ENCODE results near the gene ATP13A3.
A peak's percentile ranks its signal among the peaks of the same experiment; 100 is the strongest.

ATP13A3 gene

GRCh38 chr3:194357681-194358080 lies 129.1 kb downstream of the ATP13A3 start:
- peak; percentile 43; the same call in 1 of the 3 replicates for ATAC-seq
- no peak for TF ChIP-seq ZNF565 (CRISPR knock-in tag; conservative IDR thresholded peaks at IDR 0.05; ENCODE audit: low read depth)
- TF ChIP-seq ISL1 (CRISPR knock-in tag; IDR thresholded peaks at IDR 0.05) = no peak
- TF ChIP-seq ZFP3 (CRISPR knock-in tag; IDR thresholded peaks at IDR 0.05) = no peak
- TF ChIP-seq ZC3H10 (CRISPR knock-in tag; IDR thresholded peaks at IDR 0.05) = no peak
- no peak for TF ChIP-seq ZFP30 (CRISPR knock-in tag; IDR thresholded peaks at IDR 0.05)
- TF ChIP-seq ZNF8 (CRISPR knock-in tag; IDR thresholded peaks at IDR 0.05) = no peak
- TF ChIP-seq TOX (CRISPR knock-in tag; IDR thresholded peaks at IDR 0.05; ENCODE audit: borderline replicate concordance) = no peak

- TF ChIP-seq BACH2 (CRISPR knock-in tag; IDR thresholded peaks at IDR 0.05; ENCODE audit: borderline replicate concordance) (no peak), ZC3H10 (CRISPR knock-in tag; IDR thresholded peaks at IDR 0.05) (no peak), TSHZ2 (CRISPR knock-in tag; IDR thresholded peaks at IDR 0.05) (no peak), TOX (CRISPR knock-in tag; IDR thresholded peaks at IDR 0.05; ENCODE audit: borderline replicate concordance) (no peak), CREB5 (CRISPR knock-in tag; IDR thresholded peaks at IDR 0.05; ENCODE audit: low read depth) (no peak), ISL1 (CRISPR knock-in tag; IDR thresholded peaks at IDR 0.05) (no peak), CSRNP3 (CRISPR knock-in tag; IDR thresholded peaks at IDR 0.05) (no peak), ESRRG (CRISPR knock-in tag; IDR thresholded peaks at IDR 0.05) (no peak), ZFP30 (CRISPR knock-in tag; IDR thresholded peaks at IDR 0.05) (no peak), SNAI2 (CRISPR knock-in tag; IDR thresholded peaks at IDR 0.05) (no peak), ARNTL (CRISPR knock-in tag; IDR thresholded peaks at IDR 0.05; ENCODE audit: borderline replicate concordance, low read depth) (no peak), GLIS3 (CRISPR knock-in tag; IDR thresholded peaks at IDR 0.05) (no peak), ZNF565 (CRISPR knock-in tag; conservative IDR thresholded peaks at IDR 0.05; ENCODE audit: low read depth) (no peak), CSDC2 (CRISPR knock-in tag; IDR thresholded peaks at IDR 0.05) (no peak), ZNF8 (CRISPR knock-in tag; IDR thresholded peaks at IDR 0.05) (no peak), RARB (CRISPR knock-in tag; IDR thresholded peaks at IDR 0.05) (no peak)
Measured at GRCh38 chr3:194355379-194355778, 131.4 kb downstream of the ATP13A3 start.

GRCh38 chr3:194354315-194354714 lies 132.5 kb downstream of the ATP13A3 start:
- TF ChIP-seq ARNTL (CRISPR knock-in tag; IDR thresholded peaks at IDR 0.05; ENCODE audit: borderline replicate concordance, low read depth) (no peak), CSDC2 (CRISPR knock-in tag; IDR thresholded peaks at IDR 0.05) (no peak), ESRRG (CRISPR knock-in tag; IDR thresholded peaks at IDR 0.05) (no peak), TSHZ2 (CRISPR knock-in tag; IDR thresholded peaks at IDR 0.05) (no peak), POU6F1 (CRISPR knock-in tag; IDR thresholded peaks at IDR 0.05; ENCODE audit: borderline replicate concordance, low read depth) (no peak), ZNF565 (CRISPR knock-in tag; conservative IDR thresholded peaks at IDR 0.05; ENCODE audit: low read depth) (no peak), TCF4 (CRISPR knock-in tag; IDR thresholded peaks at IDR 0.05; ENCODE audit: borderline replicate concordance) (no peak), TOX (CRISPR knock-in tag; IDR thresholded peaks at IDR 0.05; ENCODE audit: borderline replicate concordance) (no peak), ZFP30 (CRISPR knock-in tag; IDR thresholded peaks at IDR 0.05) (no peak), SNAI2 (CRISPR knock-in tag; IDR thresholded peaks at IDR 0.05) (no peak)
- no peak for ATAC-seq

More at GRCh38 chr3:194355379-194355778, 131.4 kb downstream of the ATP13A3 start:
- no peak for ATAC-seq
